Measurements from ENCODE around the gene AP3D1.
A peak's percentile ranks its signal among the peaks of the same experiment; 100 is the strongest.

The AP3D1 gene

DNA sequence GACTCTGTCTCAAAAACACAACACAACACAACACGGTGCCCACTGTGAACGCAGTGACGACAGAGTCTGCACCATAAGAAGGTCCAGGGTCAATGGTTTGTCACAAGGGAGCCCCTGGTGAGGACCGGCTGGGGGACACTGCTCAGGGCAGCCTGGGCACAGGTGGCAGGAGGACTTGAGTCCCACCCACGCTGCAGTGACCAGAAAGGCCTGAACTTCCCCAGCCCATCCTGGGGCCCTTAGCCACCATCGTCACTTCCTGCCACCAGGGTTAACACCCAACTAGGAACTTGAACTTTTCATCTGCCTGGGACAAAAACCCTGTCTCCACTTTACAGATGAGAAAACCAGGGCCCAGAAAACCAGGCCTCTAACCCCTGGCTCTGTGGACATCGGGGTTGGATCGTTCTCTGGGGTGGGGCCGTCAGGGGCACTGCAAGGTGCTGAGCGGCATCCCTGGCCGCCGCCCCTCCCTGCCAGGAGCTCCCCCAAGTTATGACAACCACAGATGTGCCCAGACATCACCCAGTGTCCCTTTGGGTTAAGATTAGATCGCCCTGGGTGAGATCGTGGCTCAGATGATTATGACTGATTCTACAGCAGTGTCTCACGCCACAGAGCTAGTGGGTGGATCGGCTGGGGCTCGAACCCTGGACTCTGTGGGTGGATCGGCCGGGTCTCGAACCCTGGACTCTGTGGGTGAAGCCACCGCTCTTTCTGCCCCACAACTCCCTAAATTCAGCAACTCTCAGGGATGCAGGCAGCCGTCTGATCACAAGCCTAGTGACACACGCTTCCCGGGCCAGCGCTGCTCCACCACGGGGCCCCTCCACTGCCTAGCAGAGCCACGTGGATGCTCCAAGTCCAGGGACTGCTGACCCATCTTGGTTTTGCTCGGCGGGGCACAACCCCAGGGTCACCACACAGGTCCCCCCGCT is 69.2 kb downstream of the AP3D1 start:
- no peak for DNase-seq

DNA sequence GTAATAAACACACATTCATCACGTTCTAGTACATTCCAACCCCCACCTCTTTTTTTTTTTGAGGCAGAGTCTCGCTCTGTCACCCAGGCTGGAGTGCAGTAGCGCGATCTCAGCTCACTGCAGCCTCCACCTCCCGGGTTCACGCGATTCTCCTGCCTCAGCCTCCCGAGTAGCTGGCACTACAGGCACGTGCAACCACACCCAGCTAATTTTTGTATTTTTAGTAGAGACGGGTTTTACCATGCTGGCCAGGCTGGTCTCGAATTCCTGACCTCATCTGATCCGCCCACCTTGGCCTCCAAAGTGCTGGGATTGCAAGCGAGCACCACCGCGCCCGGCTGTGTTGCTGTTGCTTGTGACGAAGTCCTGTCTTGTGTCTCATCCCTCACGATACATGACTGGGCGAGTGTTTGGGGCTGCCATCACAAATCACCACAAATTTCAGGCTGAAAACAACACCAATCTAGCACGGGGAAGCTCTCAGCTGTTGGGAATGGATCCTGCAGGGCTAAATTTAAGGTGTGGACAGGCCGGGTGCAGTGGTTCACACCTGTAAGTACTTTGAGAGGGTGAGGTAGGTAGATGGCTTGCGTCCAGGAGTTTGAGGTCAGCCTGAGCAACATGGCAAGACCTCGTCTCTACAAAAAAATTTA is 70.9 kb downstream of the AP3D1 start:
- no peak for DNase-seq

DNA sequence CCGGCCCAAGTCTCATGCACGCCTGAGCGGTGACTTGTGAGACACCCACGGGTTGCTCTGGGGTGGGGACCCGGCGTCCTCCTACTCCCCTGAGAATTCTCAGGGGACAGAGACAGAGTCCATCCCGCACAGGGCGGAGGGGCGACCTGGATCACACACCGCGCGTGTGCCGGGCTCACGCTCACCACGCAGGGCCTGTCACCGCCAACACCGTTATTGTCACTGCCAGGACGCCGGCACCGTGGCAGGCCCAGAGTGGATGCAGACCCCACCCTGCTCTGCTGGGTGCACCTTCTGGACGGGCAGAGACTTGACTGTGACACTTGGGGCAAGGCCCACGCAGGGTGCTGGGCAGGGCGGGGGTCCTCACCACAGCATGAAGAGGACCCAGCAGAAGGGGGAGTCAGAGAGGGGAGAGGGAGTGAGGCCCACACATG is 71.5 kb downstream of the AP3D1 start:
- no peak for DNase-seq

DNA sequence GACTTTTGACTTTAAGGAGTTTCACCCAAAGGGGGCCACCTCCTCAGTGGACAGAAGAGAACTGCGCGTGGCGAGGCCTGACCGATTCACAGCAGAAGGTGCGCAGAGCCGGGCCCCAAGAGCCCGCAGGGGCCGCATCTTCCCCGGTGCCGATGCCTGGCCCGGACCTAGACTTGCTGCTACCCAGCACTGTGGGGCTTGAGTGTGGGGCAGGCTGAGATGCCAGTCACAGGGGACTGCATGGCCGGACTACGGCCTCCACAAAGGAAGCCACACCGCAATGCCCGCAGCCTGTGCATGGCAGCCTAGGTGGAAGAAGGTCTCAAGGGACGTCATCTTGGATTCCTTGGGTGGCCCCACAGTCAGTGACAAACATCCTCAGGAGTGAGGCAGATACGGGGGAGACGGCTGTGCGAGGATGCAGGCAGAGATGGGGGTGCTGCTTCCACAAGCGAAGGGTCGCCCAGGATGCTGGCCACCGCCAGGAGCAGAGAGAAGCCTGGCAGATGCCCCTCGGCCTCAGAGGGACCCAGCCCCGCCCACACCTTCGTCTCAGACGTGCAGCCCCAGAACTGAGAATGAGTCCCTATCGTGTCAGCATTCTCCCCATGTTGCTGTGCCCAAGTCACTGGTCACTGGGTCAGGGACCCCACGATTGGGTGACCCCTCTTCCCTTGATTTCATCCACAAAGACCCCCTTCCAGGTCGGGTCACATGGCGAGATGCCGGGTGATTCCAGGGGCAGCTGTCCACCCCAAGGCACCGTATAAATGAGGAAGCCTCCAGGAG is 72.1 kb downstream of the AP3D1 start:
- DNase-seq, result no peak

DNA sequence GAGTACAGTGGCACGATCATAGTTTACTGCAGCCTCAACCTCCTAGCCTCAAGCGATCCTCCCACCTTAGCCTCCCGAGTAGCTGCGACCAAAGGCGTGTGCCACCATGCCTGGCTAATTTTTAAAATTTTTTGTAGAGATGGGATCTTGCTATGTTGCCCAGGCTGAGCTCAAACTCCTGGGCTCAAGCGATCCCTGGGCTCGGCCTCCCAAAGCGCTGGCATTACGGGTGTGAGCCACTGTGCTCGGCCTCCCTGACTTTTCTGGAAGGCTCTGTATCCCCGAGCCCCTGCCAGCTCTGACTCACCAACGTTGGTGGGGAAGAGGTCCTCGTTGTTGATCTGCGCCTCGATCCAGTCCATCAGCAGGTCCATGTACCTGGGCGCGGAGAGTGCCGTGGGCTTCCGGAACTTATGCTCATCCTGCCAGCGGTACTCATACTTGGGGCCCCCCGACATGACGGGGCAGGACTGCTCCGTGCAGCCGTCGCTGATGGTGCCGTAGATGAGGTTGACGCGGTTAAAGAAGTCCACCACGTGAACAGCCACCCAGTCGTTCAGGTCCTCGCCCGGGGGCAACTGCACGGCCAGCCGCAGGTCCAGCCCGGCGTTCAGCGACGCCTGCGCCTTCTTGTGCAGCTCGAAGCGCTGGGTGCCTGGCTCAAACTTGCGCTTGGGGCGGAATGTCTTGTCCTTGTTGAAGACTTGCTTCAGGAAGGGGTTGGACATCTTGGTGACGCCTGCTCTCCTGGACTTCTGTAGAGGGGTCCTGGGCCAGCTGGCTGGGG is 73.3 kb downstream of the AP3D1 start:
- DNase-seq, result no peak

DNA sequence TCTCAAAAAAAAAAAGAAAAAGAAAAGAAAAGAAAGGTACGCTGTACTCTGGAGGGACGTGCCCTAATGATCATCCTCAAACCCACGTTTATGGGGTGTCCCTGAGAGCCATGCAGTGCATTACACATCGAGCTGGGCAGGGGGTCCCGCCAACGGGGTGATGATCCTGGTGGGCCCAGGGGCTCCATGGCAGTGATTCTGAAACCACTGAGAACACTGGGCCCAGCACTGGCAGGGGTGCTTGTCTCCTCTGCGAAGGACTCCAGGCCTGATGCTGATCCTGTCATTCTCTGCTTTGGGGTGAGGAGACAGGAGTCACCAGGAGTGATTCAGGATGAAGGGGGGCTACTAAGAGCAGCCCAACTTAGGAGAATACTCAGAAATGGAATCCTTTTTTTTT is 74.0 kb downstream of the AP3D1 start:
- no peak for DNase-seq

DNA sequence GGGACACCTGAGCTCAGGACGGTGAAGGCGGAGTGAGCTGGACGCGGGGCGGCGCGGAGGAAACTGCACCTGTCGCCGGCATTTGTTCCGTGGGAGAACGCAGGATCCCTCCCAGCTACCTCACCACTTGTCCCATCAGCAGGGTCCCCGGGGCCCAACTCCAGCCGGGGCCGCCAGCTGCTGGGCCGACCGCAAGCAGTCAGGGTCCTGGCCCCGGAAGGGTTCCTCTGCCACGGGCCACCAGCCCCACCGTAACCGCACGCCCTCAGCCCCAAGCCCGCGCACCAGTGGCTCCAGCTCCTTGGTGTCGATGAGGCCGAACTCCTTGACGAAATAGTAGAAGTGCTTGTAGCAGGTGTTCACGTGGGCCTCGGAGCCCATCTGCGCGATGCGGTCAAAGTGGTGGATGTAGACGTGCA is 74.8 kb downstream of the AP3D1 start:
- no peak for DNase-seq

DNA sequence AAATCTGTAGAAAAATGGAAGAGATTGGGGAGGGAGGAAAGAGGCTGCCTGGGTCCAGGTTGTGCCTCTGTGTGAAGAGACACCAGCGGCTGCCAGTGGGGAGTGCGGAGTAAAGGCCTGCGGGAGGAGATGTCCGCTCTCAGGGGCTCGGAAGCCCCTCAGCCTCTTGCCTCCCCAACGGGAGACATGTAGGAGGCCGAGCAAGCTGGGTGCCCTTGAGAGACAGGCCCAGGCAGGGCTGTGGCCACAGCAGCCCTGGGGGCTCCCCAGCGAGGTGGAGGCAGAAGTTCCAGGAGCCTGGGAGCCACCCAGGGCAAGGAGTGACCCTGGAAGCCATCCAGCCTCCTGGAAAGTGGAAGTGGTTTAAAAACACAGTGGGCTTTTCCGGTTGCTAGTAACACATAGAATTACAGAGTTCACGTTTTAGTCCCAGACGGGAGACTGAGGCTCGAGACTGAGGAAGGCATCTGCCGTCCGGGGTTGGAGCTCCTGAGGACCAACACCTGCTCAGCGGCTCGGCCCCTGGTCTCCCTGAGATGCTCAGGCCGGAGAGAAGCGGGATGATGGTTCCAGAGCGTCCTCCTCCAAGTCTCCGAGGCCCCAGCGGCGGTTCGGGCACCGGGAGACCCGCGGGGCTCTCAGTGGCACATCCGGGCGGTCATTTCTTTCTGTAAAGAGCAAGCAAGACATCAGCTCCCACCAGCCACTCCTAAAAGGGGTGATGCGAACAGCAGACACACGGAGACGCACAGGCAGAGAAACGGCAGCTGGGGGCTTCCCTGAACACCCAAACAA is 78.4 kb downstream of the AP3D1 start:
- no peak for DNase-seq

DNA sequence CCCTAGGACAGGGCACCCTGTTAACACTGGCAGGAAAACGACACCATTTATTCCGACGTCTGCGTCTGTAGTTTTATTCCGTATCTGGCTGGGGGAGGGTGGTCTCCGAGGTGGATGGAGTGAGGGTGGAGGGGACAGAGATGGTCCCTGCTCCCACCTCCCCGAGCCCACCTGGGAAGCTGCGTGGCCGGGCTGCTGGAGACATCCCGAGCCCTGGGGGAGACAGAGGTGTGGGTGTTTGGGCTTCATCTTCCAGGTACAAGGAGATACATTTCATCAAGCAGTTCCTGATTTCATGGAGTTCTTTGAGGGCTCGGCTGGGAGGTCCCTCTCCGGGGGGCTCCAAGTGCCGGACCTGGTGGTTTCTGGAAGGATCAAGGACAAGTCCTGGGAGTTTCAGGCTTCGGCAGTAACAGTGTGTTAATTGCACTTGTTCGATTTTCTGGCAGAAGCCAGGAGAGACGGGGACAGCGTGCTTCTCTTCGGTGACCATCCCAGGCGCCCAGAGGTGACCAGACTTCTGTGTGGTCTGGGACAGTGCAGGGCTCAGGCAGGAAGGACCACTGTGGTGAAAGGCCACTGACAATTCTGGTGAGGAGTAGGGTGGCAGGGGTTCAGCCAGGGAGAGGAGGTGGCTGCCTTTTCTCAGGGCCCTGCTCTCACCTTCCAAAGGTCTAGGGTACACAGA is 80.2 kb downstream of the AP3D1 start:
- no peak for DNase-seq

DNA sequence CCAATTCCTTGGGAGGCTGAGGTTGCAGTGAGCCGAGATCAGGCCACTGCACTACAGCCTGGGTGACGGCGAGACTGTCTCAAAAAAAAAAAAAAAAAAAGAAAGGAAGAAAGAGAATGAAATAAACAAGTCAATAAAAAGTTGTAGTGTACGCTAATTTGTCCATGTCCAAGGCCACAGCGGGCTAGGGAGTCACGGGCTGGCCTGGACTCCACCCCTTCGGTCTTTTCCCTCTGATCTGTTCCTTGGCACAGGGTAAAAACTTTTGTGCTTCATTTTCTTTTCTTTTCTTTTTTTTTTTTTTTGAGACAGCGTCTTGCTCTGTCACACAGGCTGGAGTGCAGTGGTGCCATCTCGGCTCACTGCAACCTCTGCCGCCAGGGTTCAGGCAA is 80.9 kb downstream of the AP3D1 start:
- DNase-seq, result no peak

DNA sequence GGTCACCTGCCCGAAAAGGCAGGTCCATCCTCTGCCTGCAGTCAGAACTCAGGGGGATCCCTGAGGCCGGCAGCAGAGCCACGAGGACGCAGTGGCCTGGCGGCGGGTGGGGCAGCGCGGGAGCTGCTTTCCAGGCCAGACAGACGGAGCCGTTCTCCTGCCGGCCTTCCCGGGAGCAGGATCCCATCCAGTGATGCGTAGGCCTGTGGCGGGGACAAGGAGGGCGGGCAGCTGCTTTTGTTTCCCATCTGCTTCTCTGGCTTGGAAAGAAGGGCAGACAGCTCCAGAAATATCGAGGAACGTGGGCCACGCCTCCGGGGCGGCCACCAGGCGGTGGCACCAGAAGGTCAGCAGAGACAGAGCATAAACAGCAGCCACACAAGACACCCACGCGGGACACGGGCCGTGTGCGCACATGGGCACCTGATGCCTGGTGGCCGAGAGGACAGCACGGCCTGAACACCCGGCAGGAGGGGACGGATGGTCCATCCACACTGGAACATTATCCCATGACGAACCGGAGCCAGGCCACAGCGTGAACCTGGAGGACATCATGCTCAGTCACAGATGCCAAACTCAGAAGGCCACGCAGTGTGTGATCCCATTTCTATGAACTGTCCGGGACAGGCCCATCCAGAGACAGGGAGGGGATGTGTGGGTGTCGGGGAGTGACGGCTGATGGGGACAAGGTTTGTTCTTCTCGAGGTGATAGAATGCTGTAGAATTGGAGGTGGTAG is 86.4 kb downstream of the AP3D1 start:
- no peak for DNase-seq

DNA sequence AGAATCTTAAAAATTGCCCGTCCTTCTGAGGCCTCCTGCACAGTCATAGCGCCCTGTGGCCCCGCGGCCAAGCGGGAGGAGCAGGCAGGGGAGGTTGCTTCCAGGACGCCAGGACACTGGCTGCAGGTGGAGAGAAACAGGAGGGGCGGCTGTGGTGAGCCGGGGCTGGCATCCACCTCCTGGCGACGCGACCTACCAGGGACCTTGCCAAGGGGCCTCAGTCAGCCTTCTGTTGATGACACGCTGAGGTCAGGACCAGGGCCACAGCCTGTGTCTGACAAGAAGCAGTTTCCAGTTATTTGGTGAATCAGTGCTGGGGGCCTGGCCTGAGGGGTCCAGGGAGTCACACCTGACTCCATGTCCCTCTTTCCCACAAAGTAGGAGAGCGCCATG is 87.0 kb downstream of the AP3D1 start:
- no peak for DNase-seq

DNA sequence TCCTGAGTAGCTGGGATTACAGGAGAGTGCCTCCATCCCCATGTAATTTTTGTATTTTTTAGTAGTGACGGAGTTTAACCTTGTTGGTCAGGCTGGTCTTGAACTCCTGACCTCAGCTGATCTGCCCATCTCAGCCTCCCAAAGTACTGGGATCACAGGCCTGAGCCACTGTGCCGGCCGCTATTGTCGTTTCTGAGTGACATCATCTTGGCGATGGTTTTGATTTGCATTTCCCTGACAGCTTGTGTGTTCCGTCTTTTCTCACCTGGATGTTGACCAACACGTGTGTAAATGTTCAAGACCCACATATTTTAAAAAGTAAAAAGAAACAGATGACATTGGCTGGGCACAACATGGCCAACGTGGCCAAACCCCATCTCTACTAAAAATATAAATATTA is 87.5 kb downstream of the AP3D1 start:
- DNase-seq, result no peak

DNA sequence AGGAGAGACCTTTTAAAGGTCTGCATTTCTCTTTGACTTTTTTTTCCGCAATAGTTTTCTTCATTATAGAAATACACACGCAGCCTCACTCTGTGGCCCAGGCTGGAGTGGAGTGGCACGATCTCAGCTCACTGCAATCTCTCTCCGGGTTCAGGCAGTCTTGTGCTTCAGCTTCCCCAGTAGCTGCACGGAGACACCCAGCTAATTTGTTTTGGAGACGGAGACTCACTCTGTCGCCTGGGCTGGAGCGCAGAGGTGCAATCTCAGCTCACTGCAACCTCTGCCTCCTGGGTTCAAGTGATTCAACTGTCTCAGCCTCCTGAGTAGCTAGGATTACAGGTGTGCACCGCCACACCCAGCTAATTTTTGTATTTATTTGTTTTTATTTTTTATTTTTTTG is 88.6 kb downstream of the AP3D1 start:
- DNase-seq, result no peak

DNA sequence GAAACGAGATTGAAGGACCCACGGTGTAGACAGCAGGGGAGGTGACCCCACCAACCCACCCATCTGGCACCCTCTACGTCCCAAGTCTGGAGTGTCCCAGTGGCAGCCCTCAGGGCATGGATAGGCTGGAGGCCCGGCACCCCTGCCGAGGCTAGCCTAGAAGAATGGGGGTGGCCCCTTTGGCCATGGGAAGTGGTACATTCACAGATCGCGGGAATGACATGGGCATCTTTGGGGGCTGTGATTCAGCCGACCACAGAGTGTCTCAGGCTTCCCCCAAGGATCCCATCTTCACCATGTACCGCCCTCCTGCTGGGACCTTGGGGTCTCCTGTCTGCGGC is 89.0 kb downstream of the AP3D1 start:
- no peak for DNase-seq

DNA sequence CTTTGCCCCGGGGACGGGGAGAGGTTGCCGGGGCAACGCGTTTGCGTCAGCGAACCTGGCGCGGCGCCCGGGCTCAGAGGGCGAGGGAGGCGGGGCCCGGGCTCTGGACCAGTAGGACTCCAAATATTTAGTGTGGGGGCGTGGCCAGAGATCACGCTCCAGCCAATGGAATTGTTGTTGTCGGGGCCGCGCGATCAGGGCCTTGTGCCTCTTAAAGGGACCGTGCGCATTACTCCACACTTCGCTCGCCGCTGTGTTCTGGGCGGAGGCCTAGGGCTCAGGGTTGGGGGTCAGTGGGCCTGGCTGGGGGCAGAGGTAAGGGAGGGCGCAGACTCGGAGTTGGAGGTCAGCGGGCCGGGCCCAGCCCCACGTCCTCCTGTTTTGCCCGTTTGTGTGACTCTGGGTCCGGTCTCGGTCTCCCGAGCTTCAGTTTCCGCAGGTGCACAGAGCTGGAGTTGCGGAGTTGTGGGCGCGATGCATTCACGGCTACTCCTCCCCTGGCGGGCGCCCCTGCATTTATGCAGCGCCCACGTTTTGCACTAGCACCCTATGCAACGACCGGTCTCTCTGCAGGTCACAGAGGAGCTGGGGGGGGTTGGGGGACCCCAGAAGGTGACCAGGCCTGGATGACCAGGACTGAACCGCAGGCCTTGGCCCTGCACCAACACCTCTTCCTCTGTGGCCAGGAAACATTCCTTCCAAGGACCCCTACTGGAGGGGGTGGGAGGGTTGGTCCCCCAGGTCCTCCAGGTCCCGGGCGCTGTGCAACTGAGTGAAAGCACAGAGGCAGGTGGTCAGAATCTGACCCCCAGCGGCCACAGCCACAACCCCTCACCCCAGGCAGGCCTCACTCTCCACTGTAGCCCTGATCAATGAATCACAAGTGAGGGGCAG is 89.6 kb downstream of the AP3D1 start:
- DNase-seq, result peak; percentile 99

DNA sequence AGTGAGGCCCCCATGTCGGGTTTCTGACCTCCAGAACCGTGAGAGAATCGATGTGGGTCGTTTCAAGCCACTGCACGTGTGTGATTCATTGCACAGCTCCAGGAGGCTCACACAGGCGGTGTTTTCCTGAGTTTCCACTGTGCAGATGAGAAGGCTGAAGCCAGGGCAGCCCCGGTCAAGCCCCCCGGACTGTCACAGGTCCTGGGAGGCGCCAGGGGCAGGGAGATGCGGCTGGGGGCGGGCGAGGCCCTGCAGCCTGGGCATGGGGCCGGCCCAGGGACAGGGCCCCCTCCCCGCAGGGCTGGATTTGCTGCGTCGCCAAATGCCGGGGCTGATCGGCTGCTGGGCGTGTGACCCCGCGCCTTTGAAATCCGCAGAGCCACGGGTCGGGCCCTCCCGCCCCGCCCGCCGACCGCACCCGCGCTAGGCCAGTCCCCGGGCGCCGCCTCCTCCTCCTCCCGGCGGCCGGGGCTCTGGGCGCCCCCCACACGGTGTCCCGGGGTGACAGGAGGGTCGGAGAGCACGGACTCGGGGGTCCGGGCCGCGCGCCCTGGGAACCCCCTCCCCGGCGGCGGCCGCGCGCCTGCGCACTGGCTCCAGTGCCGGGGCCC is 90.4 kb downstream of the AP3D1 start:
- DNase-seq, result no peak

DNA sequence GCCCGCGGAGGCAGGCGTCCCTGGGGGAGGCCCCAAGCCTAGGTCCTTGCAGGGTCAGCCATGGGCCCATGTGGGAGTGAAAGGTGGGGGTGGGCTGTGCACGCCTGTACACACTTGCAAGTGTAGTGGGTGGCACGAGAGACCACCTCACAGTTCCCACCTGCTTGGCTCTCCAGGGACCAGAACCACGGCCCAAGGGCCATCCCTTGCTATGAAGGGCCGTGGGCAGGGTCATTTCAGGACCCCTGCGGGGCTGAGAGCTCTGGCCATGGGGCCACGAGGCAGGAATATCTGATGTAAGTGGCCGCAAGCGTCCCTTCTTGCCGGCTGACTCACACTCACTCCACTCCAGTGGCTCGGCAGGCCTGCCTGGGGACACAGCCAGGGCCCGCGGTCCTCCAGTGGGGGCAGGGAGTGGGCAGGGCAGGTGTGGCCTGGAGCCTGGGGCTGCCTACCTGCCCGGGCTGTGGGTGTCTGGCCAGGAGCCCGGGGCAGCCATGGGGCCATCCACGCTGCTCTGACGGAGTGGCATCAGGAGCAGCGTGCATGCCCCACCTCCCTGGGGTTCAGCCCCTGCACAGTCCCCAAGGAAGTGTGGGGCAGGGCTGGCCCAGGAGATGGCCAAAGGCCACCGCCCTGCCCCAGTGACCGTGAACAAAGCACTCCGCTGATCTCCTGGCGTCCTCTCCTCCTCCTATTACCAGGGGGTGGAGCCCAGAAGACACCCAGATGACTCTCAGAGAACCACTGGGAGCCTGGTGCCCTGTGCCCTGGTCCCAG is 91.8 kb downstream of the AP3D1 start:
- DNase-seq, result no peak

Data from COR-L47 (cell line).